HG03565 (cell line): ENCODE data around the gene TMEM238.

Experiments used
- ATAC-seq: cut with Tn5 transposase; IDR thresholded peaks from one replicate; pipeline ENCODE4 v1.9.1; 2021; ENCODE audit warnings: mild to moderate bottlenecking, moderate library complexity; ENCODE audit not compliant: unreplicated experiment

The TMEM238 gene

DNA sequence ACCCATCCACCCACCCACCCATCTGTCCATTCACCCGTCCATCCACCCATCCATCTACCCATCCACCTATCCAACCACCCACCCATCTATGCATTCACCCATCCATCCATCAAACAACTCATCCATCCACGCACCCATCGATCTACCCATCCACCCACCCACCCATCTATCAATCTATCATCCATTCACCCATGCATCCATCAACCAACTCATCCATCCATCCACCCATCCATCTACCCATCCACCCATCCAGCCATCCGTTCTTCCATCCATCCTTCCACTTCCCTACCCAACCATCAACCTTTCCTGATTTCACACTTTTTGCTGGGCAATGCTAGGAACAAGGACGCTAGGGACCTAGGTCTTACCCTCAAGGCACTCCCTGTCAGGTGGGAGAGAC lies 2.1 kb downstream of the TMEM238 start:
- no peak for ATAC-seq

DNA sequence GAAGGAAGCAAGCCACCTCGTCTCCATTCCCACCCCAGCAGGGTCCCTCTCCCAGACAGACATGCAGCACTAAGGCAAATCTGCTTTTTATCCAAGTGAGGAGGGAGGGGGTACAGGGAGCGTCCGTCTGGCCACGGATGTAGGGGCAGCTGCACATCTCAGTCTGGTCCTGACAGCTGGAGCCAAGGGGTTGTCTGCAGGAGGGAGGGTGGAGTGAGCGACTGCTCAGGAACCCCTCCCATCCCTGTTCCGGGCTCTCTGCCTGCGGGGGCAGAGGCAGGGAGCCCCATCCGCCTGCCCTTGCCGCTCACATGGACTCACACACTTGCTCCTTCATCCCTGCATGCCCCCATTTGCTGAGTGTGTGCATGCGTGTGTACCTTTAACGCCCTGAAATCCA lies 4.9 kb downstream of the TMEM238 start:
- no peak for ATAC-seq

- no peak for ATAC-seq
Measured at GRCh38 chr19:55377356-55378131, 6.5 kb downstream of the TMEM238 start.

- ATAC-seq, result no peak
Measured at GRCh38 chr19:55376241-55376933, 7.7 kb downstream of the TMEM238 start, which contains the start of gene TMEM190. Gene TMEM190, plus strand, starts transcription at chr19:55376826. Its CDS starts 28 bp downstream, at chr19:55376854.

GRCh38 chr19:55373993-55374757 lies 9.9 kb downstream of the TMEM238 start:
- ATAC-seq, result no peak

GRCh38 chr19:55373306-55373992 lies 10.6 kb downstream of the TMEM238 start:
- no peak for ATAC-seq

- no peak for ATAC-seq
Measured at GRCh38 chr19:55372316-55373081, 11.6 kb downstream of the TMEM238 start.

- ATAC-seq, result no peak
Measured at GRCh38 chr19:55370305-55370988, 13.6 kb downstream of the TMEM238 start, which contains the start of gene IL11. Gene IL11, minus strand, starts transcription at chr19:55370463. Its CDS starts 153 bp downstream, at chr19:55370310.

DNA sequence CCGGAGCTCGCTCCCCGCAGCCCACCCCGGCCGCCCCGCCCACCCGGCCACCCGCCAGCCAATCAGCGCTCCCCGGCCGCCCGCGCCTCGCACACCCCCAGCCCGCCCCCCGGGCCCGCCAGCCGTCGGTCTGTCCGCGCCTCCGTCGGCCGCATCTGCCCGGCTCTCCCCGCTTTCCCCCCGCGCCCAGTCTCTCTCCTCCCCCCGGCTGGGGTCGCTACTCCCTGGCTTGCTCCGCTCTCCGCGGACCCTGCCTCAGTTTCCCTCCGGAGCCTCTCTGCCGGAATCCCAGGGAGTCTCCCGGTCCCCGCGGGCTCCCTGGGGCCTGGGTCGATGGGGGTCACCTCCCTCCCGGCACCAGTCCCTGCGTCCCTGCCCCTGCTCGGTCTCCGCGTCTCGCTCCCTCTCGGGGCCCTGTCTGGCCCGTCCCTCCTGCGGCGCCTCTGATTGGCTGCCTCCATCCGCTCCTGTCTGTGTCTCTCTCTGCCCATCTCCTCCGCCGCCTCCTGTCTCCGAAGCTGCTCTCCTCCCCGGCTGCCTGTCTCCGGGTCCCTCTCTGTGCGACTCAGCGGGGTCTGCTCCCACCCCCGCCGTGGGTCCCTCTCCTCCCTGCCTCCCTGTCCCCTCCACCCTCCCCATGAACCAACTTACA lies 14.3 kb downstream of the TMEM238 start:
- no peak for ATAC-seq

- no peak for ATAC-seq
Measured at GRCh38 chr19:55368701-55369563, 15.2 kb downstream of the TMEM238 start.

DNA sequence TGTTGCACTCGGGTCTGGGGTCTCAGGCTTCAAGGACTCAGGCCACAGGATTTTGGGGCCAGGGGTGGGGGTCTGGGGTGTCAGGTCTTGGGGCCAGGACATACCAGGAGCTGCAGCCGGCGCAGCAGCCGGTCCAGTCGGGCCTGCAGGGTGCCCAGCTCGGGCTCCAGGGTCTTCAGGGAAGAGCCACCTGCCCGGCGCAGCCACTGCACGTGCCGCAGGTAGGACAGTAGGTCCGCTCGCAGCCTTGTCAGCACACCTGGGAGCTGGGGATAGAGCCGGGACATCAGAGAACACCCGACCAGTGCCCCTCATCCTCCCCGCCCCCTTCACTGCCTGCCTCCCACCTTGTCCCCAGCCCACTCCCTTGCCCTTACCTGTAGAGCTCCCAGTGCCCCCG lies 16.0 kb downstream of the TMEM238 start:
- no peak for ATAC-seq

DNA sequence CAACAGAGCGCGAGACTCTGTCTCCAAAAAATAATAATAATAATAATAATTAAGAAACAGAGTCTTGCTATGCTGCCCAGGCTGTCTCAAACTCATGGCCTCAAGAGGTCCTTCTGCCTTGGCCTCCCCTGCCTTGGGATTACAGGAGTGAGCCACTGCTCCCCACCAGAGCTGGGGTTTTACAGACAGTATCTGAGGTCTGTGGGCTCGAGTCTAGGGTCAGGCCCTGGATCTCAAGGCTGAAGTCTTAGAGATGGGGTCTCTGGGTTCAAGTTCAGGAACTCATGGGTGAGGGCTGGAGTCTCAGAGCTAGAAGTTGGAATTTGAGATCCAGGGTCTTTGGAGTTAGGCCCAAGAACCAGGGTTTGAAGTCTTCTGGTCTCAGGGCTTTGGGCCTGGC lies 17.3 kb downstream of the TMEM238 start:
- ATAC-seq, result no peak

- ATAC-seq, result no peak
Measured at GRCh38 chr19:55365964-55366363, 18.1 kb downstream of the TMEM238 start.

GRCh38 chr19:55365245-55365644 lies 18.8 kb downstream of the TMEM238 start:
- no peak for ATAC-seq

- no peak for ATAC-seq
Measured at GRCh38 chr19:55362990-55363716, 20.9 kb downstream of the TMEM238 start, which contains the start of gene GARIN5B. Gene GARIN5B, minus strand, starts transcription at chr19:55363260. Its CDS starts 194 bp downstream, at chr19:55363066.

GRCh38 chr19:55362174-55362989 lies 21.7 kb downstream of the TMEM238 start:
- ATAC-seq, result no peak
